CD8-positive, alpha-beta memory T cell (primary cell): ENCODE data around the gene CECR2. TPM values are rescaled to one million over a fixed set of nuclear protein-coding genes. Genes with fewer than 3 reads are reported as not detected.

Experiments used
- CTCF ChIA-PET: fragments of 350-600 bp; sonication (Branson Sonifier 250); formaldehyde crosslinking; loops from one replicate; lab custom pipeline; 2021; ENCODE audit warnings: antibody characterized with exemption; lab: Charles Lee
- POLR2A ChIA-PET: fragments of 350-600 bp; sonication (Branson Sonifier 250); formaldehyde crosslinking; loops from one replicate; lab custom pipeline; 2021; ENCODE audit warnings: antibody characterized with exemption; lab: Charles Lee
- DNase-seq, 5 donors: peaks; one replicate each; pipeline versions ENCODE4 v3.0.0 to v3.0.0-alpha.2; 2020 to 2022; ENCODE audit warnings: mixed read lengths in 1 of 5
- H3K27ac ChIP-seq: one replicate; pipeline ENCODE4 v1.7.0; 2013; ENCODE audit warnings: low read depth, mild to moderate bottlenecking, low read length, moderate library complexity
- H3K27me3 ChIP-seq: 2 replicates; pipeline ENCODE4 v1.7.0; 2013; ENCODE audit warnings: low read length, mild to moderate bottlenecking; ENCODE audit not compliant: insufficient read depth, poor library complexity, severe bottlenecking
- H3K36me3 ChIP-seq: 2 replicates; pipeline ENCODE4 v1.7.0; 2013; ENCODE audit warnings: mild to moderate bottlenecking, low read length, moderate library complexity; ENCODE audit not compliant: insufficient read depth
- H3K4me1 ChIP-seq: 2 replicates; pipeline ENCODE4 v1.7.0; 2013; ENCODE audit warnings: mild to moderate bottlenecking, low read length, moderate library complexity; ENCODE audit not compliant: insufficient read depth
- H3K4me3 ChIP-seq: 2 replicates; pipeline ENCODE4 v1.7.0; 2013; ENCODE audit warnings: mild to moderate bottlenecking, low read length
- H3K9me3 ChIP-seq: 2 replicates; pipeline ENCODE4 v1.7.0; 2013; ENCODE audit warnings: mild to moderate bottlenecking, low read length
- H3K27ac Mint-ChIP-seq, 8 donors: one replicate each; pipeline ENCODE4 v1.8.0; 2020 to 2021; ENCODE audit warnings: mixed read lengths in 8 of 8, mild to moderate bottlenecking in 6 of 8, inconsistent platforms in 3 of 8, moderate library complexity in 3 of 8
- H3K27me3 Mint-ChIP-seq, 2 donors: one replicate each; pipeline ENCODE4 v1.8.0; 2020 to 2021; ENCODE audit warnings: mixed read lengths in 2 of 2, mild to moderate bottlenecking in 1 of 2, moderate library complexity in 1 of 2
- H3K36me3 Mint-ChIP-seq, 3 donors: one replicate each; pipeline ENCODE4 v1.8.0; 2020 to 2021; ENCODE audit warnings: mixed read lengths in 3 of 3, inconsistent platforms in 1 of 3, mild to moderate bottlenecking in 1 of 3
- H3K4me1 Mint-ChIP-seq, 3 donors: one replicate each; pipeline ENCODE4 v1.8.0; 2020 to 2021; ENCODE audit warnings: mixed read lengths in 3 of 3, inconsistent platforms in 1 of 3, mild to moderate bottlenecking in 1 of 3
- H3K4me3 Mint-ChIP-seq, 7 donors: one replicate each; pipeline ENCODE4 v1.8.0; 2020 to 2021; ENCODE audit warnings: mixed read lengths in 7 of 7, mild to moderate bottlenecking in 6 of 7, moderate library complexity in 4 of 7, inconsistent platforms in 2 of 7
- H3K9me3 Mint-ChIP-seq, 5 donors: one replicate each; pipeline ENCODE4 v1.8.0; 2020 to 2022; ENCODE audit warnings: mixed read lengths in 5 of 5, mild to moderate bottlenecking in 3 of 5, moderate library complexity in 2 of 5, inconsistent platforms in 1 of 5
- polyA plus RNA-seq: library from polyadenylated mRNA; unstranded; fragments of 300-500 nt; fragmentation: Illumina TruSeq; gene quantifications from one replicate; pipeline ENCODE4 v1.2.3, GENCODE V29; 2021
- total RNA-seq, 2 experiments: library from RNA; stranded (reverse); gene quantifications; one replicate each; pipeline ENCODE4 v1.2.3, GENCODE V29; 2021

CECR2 gene
- total and polyA plus RNA-seq, 3 experiments from 2014 or later: not detected

DNA sequence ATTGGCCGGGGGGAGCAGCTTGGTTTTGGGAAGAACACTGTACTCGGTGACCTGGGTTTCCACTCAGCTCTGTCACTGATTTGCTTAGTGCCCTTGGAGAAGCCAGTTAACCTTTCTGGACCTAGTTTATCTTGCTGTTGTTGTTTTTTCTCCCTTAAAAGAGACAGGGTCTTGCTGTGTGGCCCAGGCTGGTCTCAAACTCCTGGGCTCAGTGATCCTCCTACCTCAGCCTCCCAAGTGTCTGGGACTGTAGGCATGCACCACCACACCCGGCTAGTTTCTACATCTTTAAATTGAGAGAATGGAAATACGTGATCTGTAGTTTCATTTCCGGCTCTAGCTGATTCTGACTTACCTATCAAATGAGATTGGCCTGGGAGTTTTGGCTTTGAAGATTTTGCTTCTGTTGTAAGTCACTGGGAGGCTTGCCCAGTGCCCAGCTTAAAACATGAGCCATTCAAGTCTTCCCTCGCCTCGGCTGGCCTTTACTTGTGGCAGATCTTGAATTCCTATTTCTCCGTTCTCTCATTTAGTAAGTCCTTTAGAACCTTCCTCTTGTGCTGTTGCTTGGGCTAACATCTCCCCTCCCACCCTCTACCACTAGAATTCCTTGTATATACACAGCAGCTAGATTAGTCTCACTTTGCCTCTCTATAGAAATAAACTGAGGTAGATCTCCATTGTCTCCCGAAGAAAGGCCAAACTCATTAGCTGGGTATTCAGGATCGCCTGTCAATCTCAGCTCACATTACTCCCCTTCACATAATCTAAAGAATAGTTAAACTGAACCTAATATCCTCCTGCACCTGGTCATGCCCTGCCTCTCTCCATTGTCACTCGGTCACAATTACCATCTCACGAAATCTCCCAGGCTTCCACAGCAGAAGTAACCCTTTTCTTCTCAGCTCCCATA is 106.3 kb downstream of the CECR2 start:
- Mint-ChIP-seq H3K4me1 (no peaks in the 10 kb centered on the region), H3K36me3 (no peaks in the 10 kb centered on the region), H3K27ac (peak overlapping the region in 1 of 8 donors; percentile 74), H3K4me3 (no peak overlapping the region), H3K27me3 (peaks cover 12 to 56% of the 10 kb centered on the region in 2 donors), H3K9me3 (no peaks in the 10 kb centered on the region)
- CTCF ChIA-PET: no interaction called here
- DNase-seq: no peak
- H3K27ac ChIP-seq: no peak overlapping the region
- H3K27me3 ChIP-seq: no peaks in the 10 kb centered on the region
- H3K4me3 ChIP-seq: no peak overlapping the region
- POLR2A ChIA-PET: no interaction called here
- no peaks in the 10 kb centered on the region for H3K4me1 ChIP-seq
- no peaks in the 10 kb centered on the region for H3K36me3 ChIP-seq
- H3K9me3 ChIP-seq: no peaks in the 10 kb centered on the region

DNA sequence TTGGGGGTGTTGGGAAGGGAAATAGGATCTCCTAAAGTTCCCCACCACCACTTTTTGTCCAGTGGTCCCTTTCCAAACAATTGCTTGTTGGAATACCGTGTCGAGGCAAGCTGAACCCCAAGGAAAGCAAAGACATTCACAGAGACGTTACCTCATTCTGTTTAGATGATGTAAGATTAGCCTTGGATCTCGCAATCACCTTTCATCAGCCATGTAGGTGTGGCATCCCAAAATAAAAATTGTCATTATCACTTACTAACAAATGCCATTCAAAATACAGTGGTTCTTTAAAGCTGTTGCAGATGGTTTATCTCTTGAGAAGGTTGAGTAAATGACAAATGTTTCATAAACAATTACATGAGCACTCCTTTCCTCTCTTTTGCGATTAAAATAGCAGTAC is 107.6 kb downstream of the CECR2 start:
- POLR2A ChIA-PET: no interaction called here
- Mint-ChIP-seq H3K27me3 (peaks cover 12 to 57% of the 10 kb centered on the region in 2 donors), H3K4me3 (no peak overlapping the region)

DNA sequence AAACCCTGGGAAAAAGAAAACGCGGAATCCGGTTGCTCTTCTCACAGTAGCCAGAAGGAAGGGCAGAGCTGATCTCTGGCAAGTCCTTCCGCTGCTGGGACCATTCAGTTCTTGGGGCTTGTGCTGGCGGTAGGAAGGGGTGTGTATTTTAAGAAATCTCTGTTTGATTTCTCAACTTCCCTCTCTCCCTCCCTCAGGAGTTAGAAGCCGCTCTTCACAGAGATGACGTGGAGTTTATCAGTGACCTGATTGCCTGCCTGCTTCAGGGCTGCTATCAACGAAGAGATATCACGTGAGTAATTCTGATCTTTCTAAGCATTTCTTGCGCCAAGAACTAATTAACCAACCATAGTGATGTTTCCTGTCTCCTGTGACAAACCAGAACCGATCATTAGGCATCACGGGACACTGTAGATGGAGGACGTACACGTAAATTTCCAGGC is 108.2 kb downstream of the CECR2 start:
- Mint-ChIP-seq H3K9me3 (no peaks in the 10 kb centered on the region), H3K36me3 (no peaks in the 10 kb centered on the region), H3K4me1 (no peaks in the 10 kb centered on the region), H3K27me3 (peaks cover 12 to 56% of the 10 kb centered on the region in 2 donors), H3K27ac (no peak overlapping the region), H3K4me3 (no peak overlapping the region)
- no peaks in the 10 kb centered on the region for H3K27me3 ChIP-seq
- POLR2A ChIA-PET: no interaction called here
- H3K4me3 ChIP-seq: no peak overlapping the region
- H3K36me3 ChIP-seq: no peaks in the 10 kb centered on the region
- H3K9me3 ChIP-seq: no peaks in the 10 kb centered on the region
- CTCF ChIA-PET: interaction anchor here (0.7 kb wide), 1 partner anchor 24 kb away, joined by 3 read pairs; no protein-coding TSS in a partner anchor
- DNase-seq: no peak
- no peak overlapping the region for H3K27ac ChIP-seq
- H3K4me1 ChIP-seq: no peaks in the 10 kb centered on the region

More for the DNA sequence above, 107.6 kb downstream of the CECR2 start:
- no peaks in the 10 kb centered on the region for H3K27me3 ChIP-seq
- no peak overlapping the region for H3K4me3 ChIP-seq
- CTCF ChIA-PET: no interaction called here
- DNase-seq: no peak
- H3K36me3 ChIP-seq: no peaks in the 10 kb centered on the region
- no peaks in the 10 kb centered on the region for H3K36me3 Mint-ChIP-seq
- H3K27ac ChIP-seq: no peak overlapping the region
- H3K9me3 ChIP-seq: no peaks in the 10 kb centered on the region
- no peaks in the 10 kb centered on the region for H3K9me3 Mint-ChIP-seq
- H3K4me1 Mint-ChIP-seq: no peaks in the 10 kb centered on the region
- no peaks in the 10 kb centered on the region for H3K4me1 ChIP-seq
- H3K27ac Mint-ChIP-seq: no peak overlapping the region

DNA sequence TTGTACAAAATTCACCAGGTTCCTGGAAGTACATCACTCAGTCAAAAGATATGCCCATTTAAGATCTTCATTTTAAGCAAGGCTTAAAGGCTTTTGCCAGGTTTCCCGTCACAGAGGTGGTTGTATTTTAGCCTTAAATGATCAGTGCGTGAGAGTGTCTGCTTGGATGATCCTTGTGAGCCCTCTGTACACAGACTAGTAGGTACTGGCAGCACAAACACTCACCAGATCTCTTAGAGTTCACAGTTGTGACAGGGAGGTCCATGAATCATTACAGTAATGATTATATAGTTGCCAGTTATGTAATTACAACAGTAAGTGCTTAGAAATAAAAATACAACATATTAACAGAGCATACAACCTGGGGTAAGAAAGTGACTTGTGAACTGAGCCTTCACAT is 109.9 kb downstream of the CECR2 start:
- DNase-seq: no peak
- ChIA-PET POLR2A (no interaction called here), CTCF (no interaction called here)
- H3K4me3 Mint-ChIP-seq: no peak overlapping the region
- H3K27ac Mint-ChIP-seq: no peak overlapping the region
- H3K27me3 Mint-ChIP-seq: peaks cover 14 to 47% of the 10 kb centered on the region in 2 donors
- Histone ChIP-seq H3K36me3 (no peaks in the 10 kb centered on the region), H3K4me1 (no peaks in the 10 kb centered on the region), H3K27ac (no peak overlapping the region), H3K27me3 (no peaks in the 10 kb centered on the region), H3K9me3 (no peaks in the 10 kb centered on the region), H3K4me3 (no peak overlapping the region)
- H3K36me3 Mint-ChIP-seq: no peaks in the 10 kb centered on the region
- H3K9me3 Mint-ChIP-seq: no peaks in the 10 kb centered on the region
- no peaks in the 10 kb centered on the region for H3K4me1 Mint-ChIP-seq

DNA sequence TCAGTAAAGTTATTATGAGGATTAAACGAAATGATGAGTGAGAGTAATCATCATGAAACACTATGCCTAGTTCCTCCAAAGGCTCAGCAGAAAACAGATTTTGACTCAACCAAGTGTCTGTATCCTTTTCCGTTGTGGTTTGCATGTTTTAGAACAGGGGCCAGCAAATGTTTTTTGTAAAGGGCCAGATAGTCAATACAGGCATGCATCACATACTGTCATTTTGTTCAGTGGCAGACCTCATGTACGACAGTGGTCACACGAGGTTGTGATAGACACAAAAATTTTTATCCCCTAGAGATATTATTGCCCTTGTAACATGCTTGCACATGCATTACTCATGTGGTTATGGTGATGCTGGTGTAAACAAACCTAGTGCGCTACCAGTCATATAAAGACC is 112.2 kb downstream of the CECR2 start:
- POLR2A ChIA-PET: no interaction called here
- H3K27me3 ChIP-seq: no peaks in the 10 kb centered on the region
- no peak overlapping the region for H3K4me3 ChIP-seq
- H3K36me3 ChIP-seq: no peaks in the 10 kb centered on the region
- Mint-ChIP-seq H3K4me3 (no peak overlapping the region), H3K4me1 (no peaks in the 10 kb centered on the region), H3K9me3 (no peaks in the 10 kb centered on the region), H3K27ac (no peak overlapping the region), H3K36me3 (no peaks in the 10 kb centered on the region), H3K27me3 (peaks cover 15 to 27% of the 10 kb centered on the region in 2 donors)
- H3K4me1 ChIP-seq: no peaks in the 10 kb centered on the region
- CTCF ChIA-PET: no interaction called here
- no peak overlapping the region for H3K27ac ChIP-seq
- no peak for DNase-seq
- no peaks in the 10 kb centered on the region for H3K9me3 ChIP-seq

DNA sequence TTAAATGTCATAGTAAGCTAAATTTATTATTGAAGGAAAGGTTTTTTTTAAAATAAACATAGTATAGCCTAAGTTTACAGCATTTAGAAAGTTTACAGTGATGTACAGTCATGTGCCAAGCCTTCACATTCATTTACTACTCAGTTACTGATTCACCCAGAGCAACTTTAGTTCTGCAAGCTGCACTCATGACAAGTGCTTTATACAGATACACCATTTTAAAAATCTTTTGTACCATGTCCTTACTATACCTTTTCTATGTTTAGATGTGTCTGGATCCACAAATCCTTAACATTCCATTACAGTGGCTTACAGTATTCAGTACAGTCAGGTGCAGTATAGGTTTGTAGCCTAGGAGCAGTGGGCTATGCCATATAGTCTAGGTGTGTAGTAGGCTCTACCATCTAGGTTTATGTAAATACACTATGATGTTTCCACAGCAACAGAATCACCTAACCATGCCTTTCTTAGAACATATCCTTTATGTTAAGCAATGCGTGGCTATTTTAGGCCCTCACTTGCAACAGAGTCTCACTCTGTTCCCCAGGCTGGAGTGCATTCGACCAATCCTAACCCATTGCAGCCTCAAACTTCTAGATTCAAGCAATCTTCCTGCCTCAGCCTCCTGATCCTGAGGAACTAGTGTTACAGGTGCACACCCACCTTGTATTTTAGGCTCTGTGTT is 114.6 kb downstream of the CECR2 start:
- H3K4me1 Mint-ChIP-seq: no peaks in the 10 kb centered on the region
- Histone ChIP-seq H3K4me1 (no peaks in the 10 kb centered on the region), H3K36me3 (no peaks in the 10 kb centered on the region), H3K4me3 (no peak overlapping the region), H3K27me3 (no peaks in the 10 kb centered on the region), H3K9me3 (no peaks in the 10 kb centered on the region), H3K27ac (no peak overlapping the region)
- H3K27me3 Mint-ChIP-seq: peaks cover 10 to 15% of the 10 kb centered on the region in 2 donors
- H3K9me3 Mint-ChIP-seq: no peaks in the 10 kb centered on the region
- ChIA-PET POLR2A (interaction anchor here (0.7 kb wide), 1 partner anchor 64 kb away, joined by 4 read pairs; no protein-coding TSS in a partner anchor), CTCF (interaction anchor here (1.1 kb wide), 1 partner anchor 18 kb away, joined by 4 read pairs; no protein-coding TSS in a partner anchor)
- no peak for DNase-seq
- H3K27ac Mint-ChIP-seq: no peak overlapping the region
- H3K36me3 Mint-ChIP-seq: no peaks in the 10 kb centered on the region
- H3K4me3 Mint-ChIP-seq: no peak overlapping the region

DNA sequence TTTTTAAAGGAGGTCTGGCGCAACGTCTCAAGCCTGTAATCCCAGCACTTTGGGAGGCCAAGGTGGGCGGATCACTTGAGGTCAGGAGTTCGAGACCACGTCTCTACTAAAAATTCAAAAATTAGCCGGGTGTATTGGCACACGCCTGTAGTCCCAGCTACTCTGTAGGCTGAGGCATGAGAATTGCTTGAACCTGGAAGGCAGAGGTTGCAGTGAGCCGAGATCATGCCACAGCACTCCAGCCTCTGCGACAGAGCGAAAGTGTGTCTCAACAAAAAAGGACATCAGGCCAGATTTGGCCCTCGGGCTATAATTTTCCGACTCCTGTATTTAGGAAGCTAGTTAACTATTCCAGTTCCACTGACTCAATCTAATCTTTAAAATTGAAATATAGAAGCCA is 115.3 kb downstream of the CECR2 start:
- H3K27me3 Mint-ChIP-seq: peaks cover 6 to 8% of the 10 kb centered on the region in 2 donors
- H3K27ac Mint-ChIP-seq: no peak overlapping the region
- H3K36me3 Mint-ChIP-seq: no peaks in the 10 kb centered on the region
- H3K9me3 ChIP-seq: no peaks in the 10 kb centered on the region
- no peaks in the 10 kb centered on the region for H3K4me1 Mint-ChIP-seq
- no peaks in the 10 kb centered on the region for H3K36me3 ChIP-seq
- ChIA-PET POLR2A (no interaction called here), CTCF (no interaction called here)
- H3K4me1 ChIP-seq: no peaks in the 10 kb centered on the region
- H3K4me3 ChIP-seq: no peak overlapping the region
- H3K27me3 ChIP-seq: no peaks in the 10 kb centered on the region
- H3K4me3 Mint-ChIP-seq: no peak overlapping the region
- no peak for DNase-seq
- no peaks in the 10 kb centered on the region for H3K9me3 Mint-ChIP-seq
- no peak overlapping the region for H3K27ac ChIP-seq

DNA sequence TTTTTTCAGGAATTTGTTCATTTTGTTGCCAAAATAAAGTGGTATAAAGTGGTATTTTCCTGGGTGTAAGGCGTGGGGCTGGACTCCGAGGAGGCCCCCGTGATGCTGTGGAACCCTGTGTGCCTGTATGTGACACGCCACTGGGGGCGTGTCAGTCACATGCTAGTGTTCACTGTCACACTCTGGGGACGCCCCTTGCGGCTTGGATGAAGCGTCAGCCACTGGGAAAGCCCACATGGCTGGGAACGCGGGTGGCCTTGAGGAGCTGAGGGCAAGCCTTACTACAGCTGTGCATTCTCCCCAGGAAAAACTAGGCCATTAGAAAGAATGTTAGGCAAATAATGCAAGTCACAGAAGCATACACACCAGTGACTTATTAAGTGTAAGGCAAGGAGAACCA is 117.1 kb downstream of the CECR2 start:
- no peak overlapping the region for H3K27ac ChIP-seq
- ChIA-PET POLR2A (no interaction called here), CTCF (no interaction called here)
- H3K9me3 ChIP-seq: no peaks in the 10 kb centered on the region
- no peaks in the 10 kb centered on the region for H3K4me1 ChIP-seq
- Mint-ChIP-seq H3K4me3 (no peak overlapping the region), H3K27ac (no peak overlapping the region), H3K9me3 (no peaks in the 10 kb centered on the region), H3K27me3 (peaks cover 5 to 6% of the 10 kb centered on the region in 2 donors), H3K4me1 (no peaks in the 10 kb centered on the region), H3K36me3 (no peaks in the 10 kb centered on the region)
- no peaks in the 10 kb centered on the region for H3K36me3 ChIP-seq
- no peak overlapping the region for H3K4me3 ChIP-seq
- no peaks in the 10 kb centered on the region for H3K27me3 ChIP-seq
- no peak for DNase-seq
